ENCODE results near the gene HTN3.
"Not testable (repeated sequence)": the region's sequence is repeated elsewhere in the genome, so short reads cannot be mapped to it uniquely, and the experiment has no call there.

The HTN3 gene

GRCh38 chr4:70000711-70001110 is 27.5 kb upstream of the HTN3 start:
- DNase-seq (ENCODE audit: low read depth), result no peak
- H3K4me3 ChIP-seq (ENCODE audit: low read depth, low read length), result no peak overlapping the region
- no peak for TF ChIP-seq CTCF (IDR thresholded peaks at IDR 0.05; ENCODE audit: insufficient read depth, low read depth, low read length, missing control alignments)

DNA sequence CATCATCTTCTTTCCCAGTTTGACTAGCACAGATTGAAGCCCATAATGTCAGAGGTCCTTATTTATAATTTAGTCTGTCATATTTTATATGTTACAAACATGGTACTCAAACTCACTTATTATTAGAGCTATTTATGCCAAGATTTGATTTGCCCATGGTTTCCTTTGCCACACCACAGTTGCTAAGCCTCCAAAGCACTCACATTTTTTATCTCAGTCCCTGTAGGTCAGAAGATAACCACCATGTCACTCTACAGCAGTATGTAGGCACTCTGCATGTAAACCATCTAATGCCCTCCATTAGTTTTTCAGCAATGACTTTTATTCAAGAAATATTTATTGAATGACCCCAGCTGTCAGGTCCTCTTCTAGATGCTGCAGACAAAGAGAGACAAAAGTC is 25.8 kb upstream of the HTN3 start:
- no peak for DNase-seq (ENCODE audit: low read depth)
- no peak for TF ChIP-seq CTCF (IDR thresholded peaks at IDR 0.05; ENCODE audit: insufficient read depth, low read depth, low read length, missing control alignments)
- H3K4me3 ChIP-seq (ENCODE audit: low read depth, low read length), result no peak overlapping the region

GRCh38 chr4:70008771-70009170 is 19.5 kb upstream of the HTN3 start:
- no peak for DNase-seq (ENCODE audit: low read depth)
- H3K4me3 ChIP-seq (ENCODE audit: low read depth, low read length), result no peak overlapping the region
- no peak for TF ChIP-seq CTCF (IDR thresholded peaks at IDR 0.05; ENCODE audit: insufficient read depth, low read depth, low read length, missing control alignments)

DNA sequence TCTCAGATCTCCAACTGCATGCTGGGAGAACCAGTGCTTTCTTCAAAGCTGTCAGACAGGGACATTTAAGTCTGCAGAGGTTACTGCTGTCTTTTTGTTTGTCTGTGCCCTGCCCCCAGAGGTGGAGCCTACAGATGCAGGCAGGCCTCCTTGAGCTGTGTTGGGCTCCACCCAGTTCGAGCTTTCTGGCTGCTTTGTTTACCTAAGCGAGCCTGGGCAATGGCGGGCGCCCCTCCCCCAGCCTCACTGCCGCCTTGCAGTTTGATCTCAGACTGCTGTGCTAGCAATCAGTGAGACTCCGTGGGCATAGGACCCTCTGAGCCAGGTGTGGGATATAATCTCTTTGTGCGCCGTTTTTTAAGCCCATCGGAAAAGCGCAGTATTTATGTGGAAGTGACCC is 9.3 kb upstream of the HTN3 start:
- not testable (repeated sequence) for H3K4me3 ChIP-seq (ENCODE audit: low read depth, low read length); DNase-seq (ENCODE audit: low read depth)

GRCh38 chr4:70023218-70023617 is 5.0 kb upstream of the HTN3 start:
- no peak for DNase-seq (ENCODE audit: low read depth)
- H3K4me3 ChIP-seq (ENCODE audit: low read depth, low read length), result no peak overlapping the region
- TF ChIP-seq CTCF (IDR thresholded peaks at IDR 0.05; ENCODE audit: insufficient read depth, low read depth, low read length, missing control alignments), result no peak

DNA sequence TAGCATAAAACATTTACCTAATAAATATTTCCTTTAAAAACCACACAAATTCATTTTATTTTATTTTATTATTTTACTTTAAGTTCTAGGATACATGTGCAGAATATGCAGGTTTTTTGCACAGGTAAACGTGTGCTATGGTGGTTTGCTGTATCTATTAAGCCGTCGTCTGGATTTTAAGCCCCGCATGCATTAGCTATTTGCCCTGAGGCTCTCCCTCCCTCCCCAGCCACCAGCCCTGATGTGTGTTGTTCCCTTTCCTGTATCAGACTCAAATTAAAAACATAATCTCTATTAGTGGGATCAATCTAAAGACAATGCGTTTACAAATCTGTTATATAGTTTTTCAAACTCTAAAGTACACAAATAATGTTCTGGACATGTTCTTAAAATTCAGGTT is 1.2 kb upstream of the HTN3 start:
- TF ChIP-seq CTCF (IDR thresholded peaks at IDR 0.05; ENCODE audit: insufficient read depth, low read depth, low read length, missing control alignments), result no peak
- H3K4me3 ChIP-seq (ENCODE audit: low read depth, low read length), result no peak overlapping the region
- DNase-seq (ENCODE audit: low read depth), result no peak

- DNase-seq (ENCODE audit: low read depth); H3K4me3 ChIP-seq (ENCODE audit: low read depth, low read length): not testable (repeated sequence)
Observed at GRCh38 chr4:70037559-70037958, 9.3 kb downstream of the HTN3 start.

GRCh38 chr4:70039928-70040327 is 11.7 kb downstream of the HTN3 start:
- not testable (repeated sequence) for H3K4me3 ChIP-seq (ENCODE audit: low read depth, low read length); DNase-seq (ENCODE audit: low read depth)

DNA sequence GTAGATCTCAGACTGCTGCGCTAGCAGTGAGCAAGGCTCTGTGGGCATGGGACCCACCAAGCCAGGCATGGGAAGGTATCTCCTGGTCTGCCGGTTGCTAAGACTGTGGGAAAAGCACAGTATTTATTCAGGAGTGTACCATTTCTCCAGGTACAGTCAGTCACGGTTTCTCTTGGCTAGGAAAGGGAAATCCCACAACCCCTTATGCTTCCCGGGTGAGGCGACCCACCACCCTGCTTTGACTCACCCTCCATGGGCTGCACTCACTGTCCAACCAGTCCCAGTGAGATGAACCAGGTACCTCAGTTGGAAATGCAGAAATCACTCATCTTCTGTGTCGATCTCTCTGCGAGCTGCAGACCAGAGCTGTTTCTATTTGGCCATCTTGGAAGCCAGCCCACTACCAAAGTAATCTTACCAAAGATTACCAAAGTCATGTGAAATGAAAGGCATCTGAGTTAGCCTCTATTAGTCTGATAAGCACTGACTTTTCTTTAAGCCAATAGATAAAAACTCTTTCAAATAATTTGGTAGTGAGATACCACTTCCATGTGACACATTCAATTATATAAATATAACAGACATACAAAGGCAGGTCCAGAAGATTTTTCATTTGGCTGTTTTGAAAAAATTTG is 13.5 kb downstream of the HTN3 start:
- H3K4me3 ChIP-seq (ENCODE audit: low read depth, low read length), result no peak overlapping the region
- no peak for TF ChIP-seq CTCF (IDR thresholded peaks at IDR 0.05; ENCODE audit: insufficient read depth, low read depth, low read length, missing control alignments)
- no peak for DNase-seq (ENCODE audit: low read depth)

DNA sequence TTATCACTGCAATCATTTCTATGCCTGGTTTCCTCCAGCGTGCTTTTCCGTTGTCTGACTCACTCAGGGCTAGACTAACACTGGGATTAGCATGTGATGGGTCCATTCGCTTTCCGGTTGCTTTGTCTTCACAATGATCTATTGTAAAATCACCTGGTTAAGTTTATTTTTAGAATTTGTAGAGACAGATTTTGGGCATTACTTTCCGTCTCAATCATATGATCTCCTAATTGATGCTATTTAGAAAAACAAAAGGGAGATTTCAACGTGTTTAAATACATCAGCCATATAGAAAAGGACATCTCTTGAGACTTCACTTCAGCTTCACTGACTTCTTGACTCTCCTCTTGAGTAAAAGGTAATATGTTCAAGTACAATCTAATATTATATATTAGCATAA is 21.9 kb downstream of the HTN3 start, which contains the start of gene HTN1:
HTN1 (plus strand) TSS at position 301 of the 400 bp plus-strand sequence. CDS start 2,639 bp downstream, outside the sequence.
- not testable (repeated sequence) for DNase-seq (ENCODE audit: low read depth); H3K4me3 ChIP-seq (ENCODE audit: low read depth, low read length)

DNA sequence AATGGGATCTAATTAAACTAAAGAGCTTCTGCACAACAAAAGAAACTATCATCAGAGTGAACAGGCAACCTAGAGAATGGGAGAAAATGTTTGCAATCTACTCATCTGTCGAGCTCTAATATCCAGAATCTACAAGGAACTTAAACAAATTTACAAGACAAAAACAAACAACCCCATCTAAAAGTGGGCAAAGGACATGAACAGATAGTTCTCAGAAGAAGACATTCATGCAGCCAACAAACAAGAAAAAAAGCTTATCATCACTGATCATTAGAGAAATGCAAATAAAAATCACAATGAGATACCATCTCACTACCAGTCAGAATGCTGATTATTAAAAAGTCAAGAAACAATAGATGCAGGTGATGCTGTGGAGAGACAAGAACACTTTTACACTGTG is 28.3 kb downstream of the HTN3 start:
- not testable (repeated sequence) for DNase-seq (ENCODE audit: low read depth); H3K4me3 ChIP-seq (ENCODE audit: low read depth, low read length)

Measured in GM12865 (cell line).